ENCODE measurements around the gene PRPS1. TPM values are rescaled to one million over a fixed set of nuclear protein-coding genes. Genes with fewer than 3 reads are reported as not detected.

PRPS1 gene
- total RNA-seq, 1 donor from 2014 or later: 264 TPM

DNA sequence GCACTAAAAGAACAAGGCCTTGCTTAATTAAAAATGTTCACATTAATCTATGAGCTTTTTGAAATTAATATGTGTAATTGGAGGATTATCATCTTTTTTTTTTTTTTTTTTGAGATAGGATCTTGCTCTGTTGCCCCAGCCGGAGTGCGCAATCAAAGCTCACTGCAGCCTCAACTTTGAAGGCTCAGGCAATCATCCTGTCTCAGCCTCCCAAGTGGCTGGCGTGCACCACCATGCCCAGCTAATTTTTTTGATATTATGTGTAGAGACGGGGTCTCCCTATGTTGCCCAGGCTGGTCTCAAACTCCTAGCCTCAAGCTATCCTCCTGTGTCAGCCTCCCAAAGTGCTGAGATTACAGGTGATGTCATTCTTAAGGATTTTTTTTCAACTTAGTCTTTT, 20.0 kb downstream of the PRPS1 start:
- Histone ChIP-seq H3K9me3 (ENCODE audit: low read depth) (no peaks in the 10 kb centered on the region), H4K20me1 (ENCODE audit: low read depth) (no peaks in the 10 kb centered on the region), H3K27me3 (no peaks in the 10 kb centered on the region), H3K4me1 (no peaks in the 10 kb centered on the region), H3K4me3 (no peak overlapping the region), H3F3A (ENCODE audit: low read depth) (no peaks in the 10 kb centered on the region), H3K79me2 (ENCODE audit: low read depth) (no peaks in the 10 kb centered on the region), H3K4me2 (no peak overlapping the region), H2AFZ (replicated peaks) (no peak overlapping the region), H3K27ac (no peak overlapping the region), H3K9ac (no peak overlapping the region), H3K36me3 (peaks cover 4% of the 10 kb centered on the region)
- H3K36me3 Mint-ChIP-seq: peaks cover 33% of the 10 kb centered on the region
- H3K27me3 Mint-ChIP-seq (ENCODE audit: insufficient read depth, low read depth): peaks cover 5% of the 10 kb centered on the region
- H3K9me3 Mint-ChIP-seq: no peaks in the 10 kb centered on the region
- H3K27ac Mint-ChIP-seq: no peak overlapping the region
- DNase-seq (ENCODE audit: low spot score): no peak
- no peak overlapping the region for H3K4me3 Mint-ChIP-seq
- no peaks in the 10 kb centered on the region for H3K4me1 Mint-ChIP-seq
- TF ChIP-seq EZH2 (IDR thresholded peaks at IDR 0.05): no peak
- TF ChIP-seq CTCF (IDR thresholded peaks at IDR 0.05): no peak
- TF ChIP-seq EZH2phosphoT487 (IDR thresholded peaks at IDR 0.05): no peak

DNA sequence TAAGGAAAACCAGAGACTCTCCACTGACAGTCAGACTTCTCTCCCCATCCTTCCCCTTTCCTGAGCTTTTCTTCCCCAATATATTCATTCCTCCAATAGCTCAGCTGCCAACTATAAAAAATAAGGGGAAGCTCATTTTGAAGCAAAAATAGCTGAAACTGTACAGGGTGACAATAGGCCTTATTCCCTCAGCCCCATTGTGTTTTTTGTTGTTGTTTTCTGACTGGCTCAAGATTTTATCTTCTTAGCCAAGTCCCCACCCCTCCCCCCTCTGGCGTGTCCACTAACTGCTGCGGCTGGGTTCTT, 26.2 kb downstream of the PRPS1 start:
- Histone ChIP-seq H2AFZ (replicated peaks) (no peak overlapping the region), H3K4me3 (peak overlapping the region; percentile 12)

GRCh38 chrX:107654872-107655761, 26.8 kb downstream of the PRPS1 start:
- peaks cover 5% of the 10 kb centered on the region for H4K20me1 ChIP-seq (ENCODE audit: low read depth)
- H3K27ac Mint-ChIP-seq: no peak overlapping the region
- no peak overlapping the region for H3K4me3 Mint-ChIP-seq
- no peaks in the 10 kb centered on the region for H3K79me2 ChIP-seq (ENCODE audit: low read depth)
- H3K4me1 ChIP-seq: peaks cover 7% of the 10 kb centered on the region
- no peaks in the 10 kb centered on the region for H3K27me3 ChIP-seq
- peaks cover 7% of the 10 kb centered on the region for H3K36me3 Mint-ChIP-seq
- H3K4me2 ChIP-seq: peak overlapping the region; percentile 39
- no peaks in the 10 kb centered on the region for H3K9me3 Mint-ChIP-seq
- no peaks in the 10 kb centered on the region for H3K9me3 ChIP-seq (ENCODE audit: low read depth)
- H3K27ac ChIP-seq: no peak overlapping the region
- peak overlapping the region; percentile 12 for H3K4me3 ChIP-seq
- peak; percentile 93 for DNase-seq (ENCODE audit: low spot score)
- H3K36me3 ChIP-seq: no peaks in the 10 kb centered on the region
- TF ChIP-seq EZH2 (IDR thresholded peaks at IDR 0.05) (no peak), CTCF (IDR thresholded peaks at IDR 0.05) (peak; percentile 96)
- peaks cover 2% of the 10 kb centered on the region for H3K27me3 Mint-ChIP-seq (ENCODE audit: insufficient read depth, low read depth)
- no peak overlapping the region for H3K9ac ChIP-seq
- no peak overlapping the region for H2AFZ ChIP-seq (replicated peaks)
- peaks cover 15% of the 10 kb centered on the region for H3F3A ChIP-seq (ENCODE audit: low read depth)
- H3K4me1 Mint-ChIP-seq: peaks cover 3% of the 10 kb centered on the region

More for the DNA sequence above, 26.2 kb downstream of the PRPS1 start:
- H3K9me3 Mint-ChIP-seq: no peaks in the 10 kb centered on the region
- H3K4me1 Mint-ChIP-seq: peaks cover 3% of the 10 kb centered on the region
- H3K4me2 ChIP-seq: peak overlapping the region; percentile 39
- H3F3A ChIP-seq (ENCODE audit: low read depth): peaks cover 15% of the 10 kb centered on the region
- H3K27ac Mint-ChIP-seq: no peak overlapping the region
- no peaks in the 10 kb centered on the region for H3K36me3 ChIP-seq
- H3K27me3 Mint-ChIP-seq (ENCODE audit: insufficient read depth, low read depth): peaks cover 2% of the 10 kb centered on the region
- H3K27me3 ChIP-seq: no peaks in the 10 kb centered on the region
- TF ChIP-seq EZH2phosphoT487 (IDR thresholded peaks at IDR 0.05): no peak
- no peak for TF ChIP-seq CTCF (IDR thresholded peaks at IDR 0.05)
- TF ChIP-seq EZH2 (IDR thresholded peaks at IDR 0.05): no peak
- no peaks in the 10 kb centered on the region for H3K9me3 ChIP-seq (ENCODE audit: low read depth)
- peak; percentile 49 for DNase-seq (ENCODE audit: low spot score)
- H3K36me3 Mint-ChIP-seq: peaks cover 11% of the 10 kb centered on the region
- H3K79me2 ChIP-seq (ENCODE audit: low read depth): no peaks in the 10 kb centered on the region
- H3K9ac ChIP-seq: no peak overlapping the region
- H4K20me1 ChIP-seq (ENCODE audit: low read depth): peaks cover 5% of the 10 kb centered on the region
- H3K4me1 ChIP-seq: peaks cover 7% of the 10 kb centered on the region
- H3K4me3 Mint-ChIP-seq: no peak overlapping the region
- H3K27ac ChIP-seq: no peak overlapping the region
